Activated T-cell treated with anti-CD3 and anti-CD28 coated beads for 1 hour (primary cell): Measurements from ENCODE around the gene RNF10.
"Not testable (repeated sequence)": the region's sequence is repeated elsewhere in the genome, so short reads cannot be mapped to it uniquely, and the experiment has no call there.

Experiments
- DNase-seq: peaks from one replicate; pipeline ENCODE4 v3.0.0-alpha.2; 2020; ENCODE audit warnings: low read depth

RNF10 gene

DNA sequence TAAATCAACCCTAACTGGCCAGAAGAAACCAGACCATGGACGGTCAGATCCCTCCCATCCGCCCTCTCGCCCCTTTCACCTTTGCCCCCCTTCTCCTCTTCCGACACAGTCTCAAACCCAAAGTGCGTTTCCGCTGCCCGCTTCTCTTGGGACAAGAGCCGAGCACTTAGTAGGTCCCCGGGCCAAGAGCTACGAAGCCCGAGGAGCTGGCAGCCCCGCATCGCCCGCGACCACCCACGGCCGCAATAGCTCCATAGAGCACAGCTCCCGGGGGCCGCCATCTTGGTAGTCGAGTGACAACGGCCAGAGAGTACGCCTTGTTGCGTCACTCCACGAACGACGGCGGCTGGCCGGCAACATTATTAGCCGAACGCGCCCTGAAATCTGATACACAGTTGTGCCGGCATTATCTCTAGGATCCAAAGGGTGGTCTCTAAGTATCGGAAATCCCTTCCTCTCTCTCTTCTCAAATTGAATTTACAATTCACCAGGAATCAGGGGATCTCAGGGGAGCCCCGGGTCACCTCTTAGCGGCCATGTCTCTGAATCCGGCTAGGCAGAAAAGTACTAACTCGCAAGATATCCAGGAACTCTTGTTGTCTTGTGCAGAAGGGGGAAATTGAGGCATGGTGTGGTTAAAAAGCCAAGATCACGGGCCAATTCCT, 5.2 kb upstream of the RNF10 start, which contains the start of gene COQ5:
TSS of gene COQ5 (minus strand) at position 298 of the 665 bp plus-strand sequence. CDS start at position 281, 17 bp downstream.
- peak; percentile 80 for DNase-seq

DNA sequence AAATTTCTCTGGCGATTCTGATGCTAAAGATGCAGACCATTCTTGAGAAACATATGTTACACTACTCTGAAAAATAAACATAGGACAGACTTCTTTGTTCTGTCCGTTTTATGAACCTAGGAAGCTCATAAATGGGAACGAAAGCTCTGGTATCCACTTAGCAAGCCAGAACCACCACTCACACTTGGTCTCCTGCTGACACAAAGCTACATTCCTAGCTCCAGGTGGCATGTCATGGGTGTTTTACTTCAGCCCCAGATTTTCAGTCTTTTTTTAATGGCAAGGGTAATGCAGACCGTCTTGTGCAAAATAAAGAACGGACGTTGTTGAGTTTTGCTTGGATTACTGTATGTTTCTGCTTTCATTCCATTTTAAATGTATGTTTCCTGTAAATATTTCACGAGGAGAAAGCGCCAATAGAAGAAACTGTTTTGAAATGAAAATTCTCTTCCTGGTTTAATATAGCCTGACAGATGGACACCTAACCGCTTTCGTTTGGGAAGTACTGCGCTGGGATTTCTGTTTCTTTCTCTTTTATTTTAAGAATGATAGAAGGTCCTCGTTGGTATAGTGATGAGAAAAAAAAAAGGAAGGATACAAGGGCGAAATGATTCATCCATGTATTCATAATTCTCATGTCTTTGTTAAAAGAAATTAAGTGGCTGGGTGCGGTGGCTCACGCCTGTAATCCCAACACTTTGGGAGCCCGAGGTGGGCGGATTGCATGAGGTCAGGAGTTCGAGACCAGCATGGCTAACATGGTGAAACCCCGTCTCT, 4.3 kb upstream of the RNF10 start:
- no peak for DNase-seq

DNA sequence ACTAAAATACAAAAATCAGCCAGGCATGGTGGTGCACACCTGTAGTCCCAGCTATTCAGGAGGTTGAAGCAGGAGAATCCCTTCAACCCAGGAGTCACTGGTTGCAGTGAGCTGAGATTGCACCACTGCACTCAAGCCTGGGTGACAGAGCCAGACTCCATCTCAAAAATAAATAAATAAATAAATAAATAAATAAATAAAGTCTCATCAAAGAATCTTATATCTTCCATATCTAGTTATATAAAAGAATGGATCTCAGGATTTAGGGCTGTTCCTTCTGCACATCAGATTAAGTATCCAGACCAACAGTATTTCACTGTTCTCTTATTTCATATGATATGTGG, 3.8 kb upstream of the RNF10 start:
- DNase-seq, result not testable (repeated sequence)

DNA sequence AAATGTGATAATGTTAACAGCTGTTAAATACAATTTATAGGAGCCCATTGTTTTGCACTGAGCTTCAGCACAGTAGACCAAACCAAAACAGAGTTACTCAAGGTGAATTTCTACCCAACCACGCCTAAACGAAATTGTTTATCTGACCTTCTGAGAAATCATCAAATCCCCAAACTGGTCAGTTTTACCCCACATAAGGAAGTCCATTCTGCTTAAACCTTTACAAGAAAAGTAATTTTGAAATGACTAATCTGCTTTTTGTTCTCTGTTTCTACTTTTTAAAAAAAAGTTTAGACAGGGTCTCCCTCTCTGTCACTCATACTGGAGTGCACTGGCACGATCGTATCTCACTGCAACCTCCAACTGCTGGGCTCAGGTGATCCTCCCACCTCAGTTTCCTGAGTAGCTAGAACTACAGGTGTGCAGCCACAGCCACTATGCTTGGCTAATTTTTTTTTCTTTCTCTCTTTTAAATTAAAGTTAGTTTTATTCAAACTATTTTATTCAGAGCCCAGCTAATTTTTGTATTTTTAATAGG, 1.4 kb upstream of the RNF10 start:
- no peak for DNase-seq

DNA sequence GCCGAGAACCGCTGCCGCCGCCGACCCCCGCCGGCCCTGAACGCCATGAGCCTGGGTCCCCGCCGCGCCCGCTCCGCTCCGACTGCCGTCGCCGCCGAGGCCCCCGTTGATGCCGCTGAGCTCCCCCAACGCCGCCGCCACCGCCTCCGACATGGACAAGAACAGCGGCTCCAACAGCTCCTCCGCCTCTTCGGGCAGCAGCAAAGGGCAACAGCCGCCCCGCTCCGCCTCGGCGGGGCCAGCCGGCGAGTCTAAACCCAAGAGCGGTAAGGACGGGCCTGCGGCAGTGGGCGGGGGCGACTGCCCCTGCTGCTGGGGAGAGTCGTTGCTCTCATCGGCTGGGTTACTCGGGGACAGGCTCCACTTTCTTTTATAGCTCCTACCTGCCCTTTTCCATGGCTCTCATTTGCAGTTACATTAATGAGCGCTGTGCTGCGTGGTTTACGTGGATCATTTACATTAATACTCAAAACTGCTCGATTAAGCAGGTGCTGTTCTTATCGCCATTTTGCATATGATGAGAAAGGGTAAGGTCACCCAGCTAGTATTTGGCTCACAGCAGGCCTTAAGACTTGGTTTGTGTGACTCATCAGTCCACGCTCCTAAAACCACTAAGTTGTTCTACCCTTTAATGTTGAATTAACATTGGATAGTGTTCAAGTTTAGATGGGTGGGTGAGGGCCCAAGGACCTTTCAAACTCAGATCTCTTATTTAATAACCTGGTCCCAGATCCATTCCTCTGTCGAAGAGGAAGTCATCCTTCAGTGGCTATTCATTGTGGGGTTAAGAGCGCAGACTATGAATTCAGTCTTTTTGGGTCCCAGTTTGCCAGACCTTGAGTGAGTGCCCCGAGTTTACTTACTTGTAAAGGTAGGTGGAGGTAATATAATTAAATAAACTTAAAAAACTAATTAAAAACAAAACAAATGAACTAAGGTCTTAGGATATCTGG, 823 bp downstream of the RNF10 start:
- peak; percentile 27 for DNase-seq

DNA sequence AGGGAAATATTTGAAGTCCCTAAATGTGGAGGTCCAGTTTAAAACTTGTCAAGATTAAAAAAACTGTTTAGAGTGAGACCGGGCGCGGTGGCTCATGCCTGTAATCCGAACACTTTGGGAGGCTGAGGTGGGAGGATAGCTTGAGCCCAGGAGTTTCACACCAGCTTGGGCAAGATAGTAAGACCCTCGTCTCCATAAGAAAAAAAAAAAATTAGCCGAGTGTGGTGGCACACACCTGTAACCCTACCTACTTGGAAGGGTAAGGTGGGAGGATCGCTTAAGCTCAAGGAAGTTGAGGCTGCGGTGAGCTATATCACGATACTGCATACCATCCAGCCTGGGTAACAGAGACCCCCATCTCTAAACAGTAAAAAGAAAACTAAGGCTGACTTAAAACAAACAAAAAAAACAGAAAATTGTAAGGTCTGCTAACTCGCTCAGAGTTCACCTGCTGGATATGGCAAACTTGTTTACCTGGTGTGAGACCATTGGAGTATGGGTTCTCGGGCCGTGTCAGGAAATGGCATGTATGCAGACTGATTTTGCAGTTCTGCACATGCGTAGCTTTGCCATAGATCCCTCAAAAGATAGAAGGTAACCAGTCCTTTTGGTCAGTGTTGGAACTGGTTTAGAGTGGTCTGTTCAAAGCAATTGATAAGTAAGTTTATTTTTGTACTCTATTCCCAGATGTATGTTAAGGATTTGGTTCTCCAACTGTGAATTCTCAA, 2.1 kb downstream of the RNF10 start:
- peak; percentile 8 for DNase-seq

DNA sequence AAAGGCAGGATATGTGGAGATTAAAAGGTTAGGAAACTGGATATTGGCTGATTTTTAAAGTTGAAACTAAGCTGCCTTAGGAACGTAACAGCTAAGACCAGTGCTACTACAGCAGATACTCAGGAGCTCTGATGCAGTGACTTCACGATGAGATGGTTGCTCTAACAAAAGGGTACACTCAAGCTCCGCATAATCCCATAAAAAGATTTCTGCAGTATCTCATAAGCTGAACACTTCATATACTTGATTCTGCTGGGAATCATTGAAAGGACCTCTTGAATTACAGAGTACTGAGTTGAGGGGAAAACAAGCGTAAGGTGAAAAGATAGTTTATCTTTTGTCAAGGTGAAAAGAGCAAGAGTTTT, 3.7 kb downstream of the RNF10 start:
- no peak for DNase-seq

DNA sequence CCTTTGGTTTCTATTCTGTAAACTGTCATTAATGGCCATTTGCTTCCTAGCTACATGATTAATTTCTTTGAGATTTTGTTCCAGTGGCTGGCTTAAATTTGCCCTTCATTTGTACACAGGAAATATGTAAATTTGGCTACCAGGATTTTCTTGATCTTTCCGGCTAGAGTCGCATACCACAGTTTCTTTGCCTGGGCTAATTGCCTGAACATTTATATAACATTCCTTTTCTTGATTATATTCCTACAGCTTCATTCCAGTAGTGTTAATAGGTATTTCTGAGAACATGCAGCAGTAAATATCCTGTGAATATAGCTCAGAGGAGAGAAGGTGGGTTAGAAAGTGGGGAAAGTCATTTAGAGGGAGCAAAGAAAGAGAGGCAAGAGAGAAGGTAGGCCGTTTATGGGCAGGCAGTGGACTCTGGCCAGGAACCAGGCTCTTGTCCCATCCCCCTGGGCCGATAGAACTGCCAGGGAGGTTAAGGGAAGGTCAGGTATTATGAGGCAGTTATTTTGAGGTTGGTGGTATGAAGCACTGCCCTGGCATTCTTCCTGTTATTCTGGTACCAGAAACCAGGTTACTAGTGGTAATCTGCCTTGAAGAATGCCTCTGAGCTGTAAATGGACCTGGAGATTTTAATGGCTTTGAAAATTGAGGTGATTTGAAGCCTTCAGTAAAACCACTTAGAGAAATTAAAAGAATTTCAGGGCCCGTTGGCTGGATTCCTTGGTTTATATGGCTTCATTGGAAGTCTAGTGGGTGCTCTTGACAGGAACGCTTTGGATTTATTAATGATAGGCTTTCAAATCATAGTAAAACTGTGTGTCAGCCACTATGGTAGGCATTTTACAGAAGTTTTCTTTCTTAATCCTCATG, 4.4 kb downstream of the RNF10 start:
- DNase-seq, result no peak

DNA sequence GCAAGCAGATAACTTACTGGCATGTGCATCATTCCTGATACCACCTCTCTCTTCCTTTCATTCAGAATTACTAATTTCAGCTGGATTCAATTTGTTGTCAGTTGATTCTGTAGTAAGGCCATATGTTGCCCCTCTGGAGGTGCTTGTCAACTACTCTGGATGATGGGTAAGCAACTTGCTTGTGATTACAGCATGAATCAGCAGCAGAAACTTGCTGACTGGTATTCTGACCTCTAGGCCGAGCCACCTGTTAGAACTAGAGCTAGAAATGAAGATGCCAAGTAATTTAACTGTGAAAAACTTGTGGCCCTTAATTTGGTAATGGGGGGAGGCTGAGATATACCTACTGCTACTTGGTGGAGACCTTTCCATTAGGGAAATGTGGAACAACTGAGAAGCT, 5.1 kb downstream of the RNF10 start:
- DNase-seq, result no peak

DNA sequence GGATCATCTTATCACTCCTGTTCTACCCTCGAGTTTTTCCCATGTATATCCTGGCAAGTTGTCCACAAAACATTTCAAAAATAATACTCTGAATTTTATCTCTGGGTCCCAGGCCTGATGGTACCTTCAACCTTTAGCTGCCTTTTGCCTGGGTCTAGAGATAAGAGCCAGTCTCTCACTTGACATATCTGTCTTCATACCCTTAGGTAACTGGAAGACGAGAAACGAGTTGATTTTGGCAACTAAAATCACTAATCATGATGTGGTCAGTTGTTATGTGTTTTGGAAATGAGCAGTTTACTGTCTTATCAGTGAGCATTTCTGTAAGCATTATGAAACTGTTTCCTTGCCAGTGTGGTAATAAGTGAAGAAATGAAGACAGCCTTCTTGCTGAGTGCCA, 6.3 kb downstream of the RNF10 start:
- DNase-seq, result no peak

DNA sequence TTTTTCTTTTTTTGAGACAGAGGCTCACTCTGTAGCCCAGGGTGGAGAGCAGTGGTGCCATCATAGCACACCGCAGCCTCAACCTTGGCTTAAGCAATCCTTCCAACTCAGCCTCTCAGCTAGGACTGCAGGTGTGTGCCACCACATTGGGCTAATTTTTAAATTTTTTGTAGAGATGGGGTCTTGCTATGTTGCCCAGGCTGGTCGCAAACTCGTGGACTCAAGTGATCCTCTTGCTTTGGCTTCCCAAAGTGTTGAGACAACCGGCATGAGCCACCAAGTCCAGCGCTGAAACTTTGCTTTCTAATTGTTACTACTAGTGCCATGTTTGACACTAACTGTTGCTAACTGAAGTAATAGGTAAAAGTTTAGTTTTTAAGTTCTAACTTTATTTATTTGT, 8.0 kb downstream of the RNF10 start:
- no peak for DNase-seq

DNA sequence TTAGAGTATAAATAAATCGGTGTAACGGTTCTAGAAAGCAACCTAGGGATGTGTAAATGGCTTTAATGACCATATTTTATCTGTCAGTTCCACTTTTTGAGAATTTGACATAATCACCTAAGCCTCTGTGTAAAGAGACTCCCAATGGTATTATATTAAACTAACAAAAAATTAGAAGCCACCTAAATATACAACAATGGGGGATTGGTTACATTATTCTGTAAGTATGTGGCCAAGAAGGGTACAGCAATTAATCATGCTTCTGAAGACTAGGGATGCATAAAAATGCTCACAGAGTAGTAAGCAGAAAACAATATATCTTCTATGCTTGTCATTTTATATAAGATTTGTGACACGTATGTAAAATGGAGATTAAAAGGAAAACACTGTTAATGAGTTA, 10.5 kb downstream of the RNF10 start:
- DNase-seq, result no peak

DNA sequence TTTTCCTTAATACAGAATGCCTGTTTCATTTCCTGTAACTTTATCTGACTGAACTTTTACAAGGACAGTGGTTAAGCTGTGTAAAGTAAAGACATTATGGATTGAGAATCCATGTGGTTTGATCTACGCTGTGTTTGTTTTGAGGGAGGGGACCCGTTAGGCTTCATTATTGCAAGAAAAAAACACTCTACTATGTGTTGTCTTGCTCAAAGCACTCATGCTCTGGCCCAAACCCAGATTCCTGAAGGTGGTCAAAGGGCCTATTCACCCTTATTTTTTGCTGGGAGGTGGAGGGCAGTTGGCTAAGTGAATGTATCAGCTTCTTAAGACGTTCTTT, 11.9 kb downstream of the RNF10 start:
- DNase-seq, result no peak

DNA sequence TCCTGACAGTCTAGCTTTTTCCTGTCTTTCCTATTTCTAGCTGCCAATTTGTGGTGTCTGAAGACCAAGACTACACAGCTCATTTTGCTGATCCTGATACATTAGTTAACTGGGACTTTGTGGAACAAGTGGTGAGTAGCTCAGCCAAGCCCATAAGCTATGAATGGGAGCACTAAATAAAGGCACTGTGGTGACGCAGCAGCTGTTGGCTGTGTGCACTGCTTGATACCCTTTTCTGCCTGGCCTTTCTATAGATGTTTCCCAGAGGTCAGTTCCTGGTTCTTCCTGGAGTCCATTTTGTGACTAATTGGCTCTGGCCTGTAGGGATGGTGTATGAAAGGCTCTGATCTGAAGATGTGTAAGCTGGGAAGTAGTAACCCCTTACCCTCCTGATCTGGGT, 20.5 kb downstream of the RNF10 start:
- no peak for DNase-seq

DNA sequence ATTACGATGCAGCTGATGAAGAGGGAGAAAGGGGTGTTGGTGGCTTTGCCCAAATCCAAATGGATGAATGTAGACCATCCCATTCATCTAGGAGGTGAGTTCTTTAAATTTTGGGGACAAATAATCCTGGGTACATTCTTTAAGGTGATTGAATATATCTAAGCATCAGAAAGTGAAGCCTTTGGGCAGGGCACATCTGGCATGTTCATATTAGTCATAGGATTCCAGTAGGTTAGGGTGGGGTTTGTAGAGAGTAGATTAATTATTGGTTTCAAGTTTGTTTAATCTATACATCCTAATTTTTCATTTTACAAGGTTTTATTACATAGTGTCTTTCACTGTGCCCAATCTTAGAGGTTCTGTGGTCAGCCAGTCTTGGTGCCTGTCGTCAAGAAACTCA, 23.4 kb downstream of the RNF10 start:
- no peak for DNase-seq

DNA sequence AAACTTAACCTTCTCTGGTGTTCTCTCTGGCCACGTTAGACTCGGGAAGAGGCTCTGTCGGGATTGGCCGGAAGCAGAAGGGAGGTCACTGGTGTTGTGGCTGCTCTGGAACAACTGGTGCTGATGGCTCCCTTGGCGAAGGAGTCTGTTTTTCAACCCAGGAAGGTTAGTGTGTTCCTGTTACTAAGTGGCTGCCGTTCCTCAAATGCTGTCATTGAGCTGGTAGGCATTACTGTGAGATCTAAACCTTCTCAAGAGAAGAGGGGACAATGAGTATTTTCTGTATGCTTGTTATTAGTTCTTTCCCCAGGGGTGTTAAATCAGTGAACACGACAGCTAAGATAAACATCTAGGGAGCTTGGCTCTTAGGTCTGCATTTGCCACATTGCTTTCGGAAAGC, 28.8 kb downstream of the RNF10 start:
- DNase-seq, result no peak

DNA sequence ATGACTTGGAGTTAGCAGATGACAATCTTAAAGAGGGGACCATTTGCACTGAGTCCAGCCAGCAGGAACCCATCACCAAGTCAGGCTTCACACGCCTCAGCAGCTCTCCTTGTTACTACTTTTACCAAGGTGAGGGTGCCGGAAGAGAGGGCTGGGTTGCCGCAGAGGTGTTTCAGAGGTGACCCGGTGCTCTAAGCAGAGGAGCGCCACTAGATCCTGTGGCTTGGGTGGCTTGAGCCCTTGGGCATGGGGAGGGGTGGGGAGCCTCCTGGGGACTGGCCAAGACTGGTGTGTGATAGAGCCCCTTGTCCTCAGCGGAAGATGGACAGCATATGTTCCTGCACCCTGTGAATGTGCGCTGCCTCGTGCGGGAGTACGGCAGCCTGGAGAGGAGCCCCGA, 29.3 kb downstream of the RNF10 start:
- DNase-seq, result no peak

DNA sequence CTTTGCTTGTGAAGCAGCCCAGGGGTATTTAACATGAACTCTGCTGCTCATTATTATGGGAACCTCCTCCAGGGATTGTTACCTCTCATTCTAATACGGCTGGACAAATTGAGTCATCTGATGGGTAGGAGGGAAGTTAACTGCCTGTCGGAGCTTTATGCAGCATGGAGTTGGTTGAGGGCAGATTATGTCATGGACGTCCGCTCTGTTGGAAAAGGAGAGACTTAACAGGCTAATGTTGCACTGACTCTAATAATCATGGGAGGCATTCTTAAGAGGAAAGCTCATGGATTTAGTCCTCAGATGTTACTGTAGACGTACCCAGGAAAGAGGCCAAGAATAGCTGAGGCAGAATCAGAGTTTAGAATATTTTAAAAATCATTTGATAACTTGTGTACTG, 37.1 kb downstream of the RNF10 start:
- DNase-seq, result no peak

DNA sequence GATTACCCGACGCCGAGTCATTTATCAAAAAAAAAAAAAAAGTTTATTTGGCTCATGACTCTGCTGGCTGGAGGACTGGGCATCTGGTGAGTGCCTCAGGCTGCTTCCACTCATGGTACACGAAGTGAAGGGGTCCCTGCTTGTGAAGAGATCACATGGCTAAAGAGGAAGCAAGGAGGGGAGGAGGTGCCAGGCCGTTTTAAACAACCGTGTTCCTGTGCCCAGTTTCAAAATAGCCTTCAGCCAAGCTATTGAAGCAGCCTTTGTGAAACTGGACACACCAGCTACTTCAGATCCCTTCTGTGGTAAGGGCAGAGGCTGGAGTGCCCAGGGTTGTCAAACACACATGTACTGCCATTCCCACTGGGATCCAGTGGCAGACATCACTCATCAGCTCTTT, 39.4 kb downstream of the RNF10 start:
- no peak for DNase-seq

DNA sequence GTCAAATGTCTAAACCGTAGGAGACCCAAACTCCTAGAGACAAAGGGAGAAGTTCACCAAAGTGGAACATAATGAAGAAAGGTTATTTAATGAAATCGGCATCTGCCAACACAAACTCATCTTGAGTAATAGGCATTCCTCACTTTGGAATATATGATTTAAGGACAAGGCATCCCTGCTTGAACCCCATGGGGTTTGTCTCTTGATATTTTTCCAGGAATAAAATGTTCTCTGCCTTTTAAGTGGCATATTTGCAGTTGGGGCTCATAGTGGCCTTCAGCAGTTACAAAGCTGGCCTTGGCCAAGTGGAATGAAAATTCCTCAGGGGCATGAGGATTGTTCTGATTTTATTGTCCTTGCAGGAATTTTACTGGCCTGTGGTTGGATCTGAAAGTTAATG, 40.0 kb downstream of the RNF10 start:
- no peak for DNase-seq

DNA sequence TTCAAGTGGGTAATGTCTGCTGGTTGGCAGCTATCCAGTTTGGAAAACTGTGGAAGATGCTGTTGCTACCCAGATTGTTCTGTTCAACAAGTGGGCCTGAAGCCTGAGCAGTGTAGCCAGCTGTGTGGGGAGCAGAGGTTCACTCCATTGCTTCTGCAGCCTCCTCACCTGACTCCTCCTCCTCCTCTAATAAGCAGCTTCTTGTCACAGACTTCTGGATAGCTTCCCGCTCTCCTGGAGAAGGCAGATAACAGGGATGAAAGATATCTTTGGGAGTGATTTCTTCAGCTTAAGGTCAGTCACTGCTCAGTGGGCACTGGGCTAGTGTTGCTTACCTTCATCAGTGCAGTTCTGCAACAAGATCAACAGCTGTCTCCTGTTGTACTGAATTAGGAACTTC, 45.0 kb downstream of the RNF10 start:
- DNase-seq, result no peak
